HUES64 (cell line): ENCODE results near the gene IL1R2.

Experiments used
- H3K27ac ChIP-seq: 2 replicates; pipeline ENCODE4 v1.7.0; 2013; ENCODE audit warnings: low read depth, low read length, inconsistent platforms
- H3K27me3 ChIP-seq: 2 replicates; pipeline ENCODE4 v1.6.1; 2013; ENCODE audit warnings: mild to moderate bottlenecking, low read length; ENCODE audit not compliant: insufficient read depth
- H3K36me3 ChIP-seq: 2 replicates; pipeline ENCODE4 v1.6.1; 2013; ENCODE audit warnings: mild to moderate bottlenecking, low read length; ENCODE audit not compliant: insufficient read depth
- H3K4me1 ChIP-seq: 2 replicates; pipeline ENCODE4 v1.6.1; 2013; ENCODE audit warnings: mild to moderate bottlenecking, low read length, moderate library complexity; ENCODE audit not compliant: insufficient read depth
- H3K4me3 ChIP-seq: 2 replicates; pipeline ENCODE4 v1.5.1; 2013; ENCODE audit warnings: mild to moderate bottlenecking, low read length, moderate library complexity
- H3K9ac ChIP-seq: 2 replicates; pipeline ENCODE4 v1.6.1; 2013; ENCODE audit warnings: mild to moderate bottlenecking, low read depth, low read length
- H3K9me3 ChIP-seq: 2 replicates; pipeline ENCODE4 v1.6.1; 2013; ENCODE audit warnings: low read depth, low read length; ENCODE audit not compliant: insufficient read depth
- WGBS: fragments of 150-250, 120-280 bp; methylation state at CpG from one replicate; pipeline ENCODE4 v1.1.7; 2013; ENCODE audit warnings: missing lambda C conversion rate; 5-methylcytosine and 5-hydroxymethylcytosine counted together

The IL1R2 gene

DNA sequence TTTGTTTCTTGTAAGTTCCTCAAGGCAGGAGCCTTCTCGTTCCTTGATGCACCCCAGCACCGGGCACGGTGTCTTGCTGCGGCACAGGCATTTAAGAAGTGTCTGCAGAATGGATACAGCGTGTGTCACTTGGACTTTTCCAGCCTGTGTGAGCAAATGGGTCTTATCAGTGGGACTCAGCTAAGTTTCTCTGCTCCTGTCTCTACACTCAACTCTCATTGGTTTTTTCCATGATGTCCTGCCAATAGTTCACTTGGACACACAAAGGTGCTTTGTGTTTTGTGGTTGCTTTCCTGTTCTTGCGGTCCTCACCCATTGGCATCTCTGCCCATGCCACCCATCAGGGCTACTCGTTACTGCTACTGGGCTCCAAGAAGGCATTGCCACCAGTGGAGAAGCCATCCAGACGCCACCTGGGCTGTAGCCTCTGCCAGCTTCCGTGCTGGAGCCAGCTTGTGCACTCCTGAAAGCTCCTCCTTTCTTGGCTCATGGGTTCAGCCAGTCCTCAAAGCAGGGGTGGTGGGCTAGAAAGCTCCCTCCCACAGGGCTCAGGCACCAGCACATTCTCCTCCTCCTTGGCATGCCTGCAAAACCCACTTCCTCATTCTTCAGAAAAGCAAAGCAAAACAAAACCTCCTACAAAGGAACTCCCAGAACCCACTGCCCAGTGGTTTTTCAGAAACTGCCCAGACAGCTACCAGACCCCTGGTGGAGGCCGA, 41.4 kb downstream of the IL1R2 start:
- Histone ChIP-seq H3K9me3 (0 out of 2 replicates have a peak, but pooled peaks cover 2% of the 10 kb centered on the region), H3K27ac (no peak overlapping the region), H3K9ac (no peak overlapping the region), H3K4me3 (no peak overlapping the region), H3K4me1 (peaks cover 5% of the 10 kb centered on the region; the same call in 1 of the 2 replicates), H3K36me3 (no peaks in the 10 kb centered on the region), H3K27me3 (no peaks in the 10 kb centered on the region)
- WGBS, result 93% methylated on average over 10 of the region's 10 CpGs

DNA sequence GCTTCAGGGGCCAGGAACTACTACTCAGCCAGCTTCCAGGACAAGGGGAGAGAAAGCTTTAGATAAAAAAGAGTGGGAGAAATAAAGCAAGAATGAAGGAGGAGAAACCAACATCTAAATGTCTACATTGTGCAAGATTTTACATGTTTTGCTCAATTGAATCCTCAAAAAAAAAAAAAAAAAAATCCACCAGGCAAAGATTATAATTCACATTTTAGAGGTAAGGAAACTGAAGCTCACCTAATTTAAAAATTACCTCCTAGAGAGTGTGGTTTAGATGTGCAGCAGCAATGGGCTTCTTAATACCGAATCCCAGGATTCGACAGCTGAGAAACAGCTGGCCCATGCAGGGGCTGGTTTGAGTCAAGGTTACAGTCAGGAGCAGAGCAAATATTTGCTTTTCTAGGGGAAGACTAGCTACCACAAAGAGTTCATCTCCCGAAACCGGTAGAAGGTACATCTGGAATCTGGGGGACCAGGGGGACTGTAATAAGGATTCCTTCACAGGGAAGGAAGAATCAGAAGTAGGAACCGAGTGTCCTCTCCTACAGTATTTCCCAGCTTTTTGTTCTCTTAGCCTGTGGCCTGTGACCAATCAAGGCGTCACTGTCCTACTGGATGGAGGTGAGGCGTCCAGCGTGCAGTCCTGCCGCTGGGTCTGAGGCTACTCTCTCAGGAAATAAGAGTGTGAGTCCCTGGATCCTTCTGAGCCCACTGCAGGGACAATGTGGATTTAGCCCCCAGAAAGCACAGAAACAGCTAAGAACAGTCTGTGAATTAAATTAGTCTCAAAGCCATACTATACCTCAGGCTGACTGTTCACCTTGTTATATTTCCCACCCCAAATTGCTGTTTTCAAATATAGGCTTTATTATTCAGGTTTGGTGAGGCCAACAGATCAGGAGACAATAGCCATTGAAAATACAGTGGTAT, 42.3 kb downstream of the IL1R2 start:
- no peak overlapping the region for H3K27ac ChIP-seq
- no peaks in the 10 kb centered on the region for H3K27me3 ChIP-seq
- H3K4me3 ChIP-seq, result no peak overlapping the region
- H3K36me3 ChIP-seq, result no peaks in the 10 kb centered on the region
- peaks cover 5% of the 10 kb centered on the region; the same call in 1 of the 2 replicates for H3K4me1 ChIP-seq
- WGBS, result 95% methylated on average over 9 of the region's 9 CpGs
- H3K9ac ChIP-seq, result no peak overlapping the region
- H3K9me3 ChIP-seq, result 0 out of 2 replicates have a peak, but pooled peaks cover 2% of the 10 kb centered on the region

DNA sequence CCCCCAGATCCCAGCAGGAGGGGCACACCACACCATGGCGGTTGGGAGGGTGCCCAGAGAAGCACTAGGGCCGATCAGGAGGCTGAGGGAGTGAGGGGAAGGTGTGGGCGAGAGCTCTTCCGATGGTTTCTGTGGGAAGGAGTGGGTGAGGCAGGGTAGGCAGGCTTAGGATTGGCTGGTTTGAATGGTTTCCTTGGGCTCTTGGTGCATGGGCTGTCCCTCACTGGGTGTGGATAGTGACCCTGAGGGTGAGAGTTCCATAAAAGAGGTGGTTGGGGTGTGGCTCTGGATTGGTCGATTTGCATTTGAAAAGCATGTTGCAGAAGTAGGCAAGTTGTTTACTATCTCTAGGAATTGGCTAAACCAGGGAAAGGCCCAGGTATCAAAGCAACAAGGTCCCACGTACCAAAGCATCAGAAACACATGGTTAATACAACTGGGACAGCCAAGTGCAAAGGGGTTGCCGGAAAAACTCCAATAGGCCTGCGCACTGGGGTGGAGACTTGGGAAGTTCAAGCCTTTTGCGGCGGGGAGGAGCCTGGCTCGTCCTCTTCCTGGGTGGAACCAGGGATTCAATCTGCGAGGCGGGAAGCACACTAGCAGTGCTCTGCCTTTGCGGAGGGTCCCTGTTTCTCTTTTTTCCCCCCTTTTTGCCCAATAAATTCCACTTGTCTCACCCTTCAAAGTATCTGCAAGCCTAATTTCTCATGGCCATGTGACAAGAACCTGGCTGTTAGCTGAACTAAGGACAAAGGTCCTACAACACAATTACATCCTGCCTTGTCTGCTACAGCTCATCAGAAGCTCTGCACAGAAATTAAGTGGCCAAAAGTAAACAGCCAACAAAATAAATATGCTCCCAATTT, 43.2 kb downstream of the IL1R2 start:
- Histone ChIP-seq H3K27me3 (no peaks in the 10 kb centered on the region), H3K27ac (no peak overlapping the region), H3K9ac (no peak overlapping the region), H3K4me1 (peaks cover 5% of the 10 kb centered on the region; the same call in 1 of the 2 replicates), H3K36me3 (no peaks in the 10 kb centered on the region), H3K4me3 (no peak overlapping the region), H3K9me3 (0 out of 2 replicates have a peak, but pooled peaks cover 2% of the 10 kb centered on the region)
- 88% methylated on average over 14 of the region's 14 CpGs for WGBS

DNA sequence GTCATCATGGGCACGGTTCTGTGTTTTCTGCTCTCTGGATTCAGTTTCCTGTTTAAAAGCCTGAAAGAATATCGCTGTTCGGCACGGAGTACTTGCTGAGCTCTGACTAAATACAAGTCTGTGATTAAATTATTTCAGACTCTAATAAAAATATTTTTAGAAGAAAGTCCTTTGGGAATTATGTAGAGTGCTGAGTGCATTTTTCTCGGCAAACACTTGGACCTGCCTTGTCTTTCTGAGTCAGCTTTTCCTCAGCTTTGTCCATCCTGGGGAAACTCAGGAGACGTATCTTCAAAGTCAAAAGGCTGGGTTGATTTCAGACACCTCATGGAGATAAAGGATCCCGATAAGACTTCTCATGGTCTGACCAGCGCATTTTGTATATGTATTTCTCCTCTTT, 45.9 kb downstream of the IL1R2 start:
- Histone ChIP-seq H3K9ac (no peak overlapping the region), H3K9me3 (0 out of 2 replicates have a peak, but pooled peaks cover 2% of the 10 kb centered on the region), H3K27ac (no peak overlapping the region), H3K4me1 (peaks cover 5% of the 10 kb centered on the region; the same call in 1 of the 2 replicates), H3K27me3 (no peaks in the 10 kb centered on the region), H3K4me3 (no peak overlapping the region), H3K36me3 (no peaks in the 10 kb centered on the region)
- 89% methylated on average over 8 of the region's 8 CpGs for whole genome bisulfite sequencing

DNA sequence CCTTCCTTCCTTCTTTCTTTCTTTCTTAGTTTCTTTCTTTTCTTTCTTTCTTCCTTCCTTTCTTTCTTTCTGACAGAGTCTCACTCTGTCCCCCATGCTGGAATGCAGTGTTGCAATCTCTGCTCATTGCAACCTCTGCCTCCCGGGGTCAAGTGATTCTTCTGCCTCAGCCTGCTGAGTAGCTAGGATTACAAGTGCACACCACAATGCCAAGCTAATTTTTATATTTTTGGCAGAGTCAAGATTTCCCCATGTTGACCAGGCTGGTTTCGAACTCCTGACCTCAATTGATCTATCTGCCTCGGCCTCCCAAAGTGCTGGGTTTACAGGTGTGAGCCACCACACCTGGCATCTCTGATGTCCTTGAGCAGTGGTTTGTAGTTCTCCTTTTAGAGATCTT, 48.5 kb downstream of the IL1R2 start:
- no peaks in the 10 kb centered on the region; the same call in 1 of the 2 replicates for H3K4me1 ChIP-seq
- H3K9me3 ChIP-seq, result no peaks in the 10 kb centered on the region
- 96% methylated on average over 3 of the region's 3 CpGs for WGBS

DNA sequence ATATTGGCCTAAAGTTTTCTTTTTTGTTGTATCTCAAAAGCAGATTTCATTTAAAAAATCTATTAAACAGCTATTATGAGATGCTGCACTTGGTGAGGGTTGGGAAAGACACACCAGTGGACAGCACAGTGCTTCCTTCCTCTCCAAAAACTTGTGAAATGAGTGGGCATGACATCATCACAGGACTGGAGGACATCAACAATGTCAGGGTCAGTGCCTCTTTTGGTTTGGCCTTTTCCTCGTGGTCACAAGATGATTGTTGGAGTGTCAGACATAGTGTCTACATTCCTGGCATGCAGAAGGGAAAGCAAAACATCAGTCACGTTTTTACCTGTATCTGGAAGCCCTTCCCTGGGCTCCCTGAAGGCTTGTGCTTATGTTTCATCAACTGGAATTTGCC, 49.6 kb downstream of the IL1R2 start:
- 87% methylated on average over 2 of the region's 2 CpGs for WGBS
- H3K36me3 ChIP-seq, result no peaks in the 10 kb centered on the region
- no peaks in the 10 kb centered on the region for H3K9me3 ChIP-seq
- no peak overlapping the region for H3K27ac ChIP-seq
- no peak overlapping the region for H3K9ac ChIP-seq
- H3K27me3 ChIP-seq, result no peaks in the 10 kb centered on the region
- H3K4me1 ChIP-seq, result no peaks in the 10 kb centered on the region
- no peak overlapping the region for H3K4me3 ChIP-seq

More for the DNA sequence above, 48.5 kb downstream of the IL1R2 start:
- H3K27ac ChIP-seq, result no peak overlapping the region
- no peaks in the 10 kb centered on the region for H3K36me3 ChIP-seq
- no peak overlapping the region for H3K4me3 ChIP-seq
- no peaks in the 10 kb centered on the region for H3K27me3 ChIP-seq
- H3K9ac ChIP-seq, result no peak overlapping the region

DNA sequence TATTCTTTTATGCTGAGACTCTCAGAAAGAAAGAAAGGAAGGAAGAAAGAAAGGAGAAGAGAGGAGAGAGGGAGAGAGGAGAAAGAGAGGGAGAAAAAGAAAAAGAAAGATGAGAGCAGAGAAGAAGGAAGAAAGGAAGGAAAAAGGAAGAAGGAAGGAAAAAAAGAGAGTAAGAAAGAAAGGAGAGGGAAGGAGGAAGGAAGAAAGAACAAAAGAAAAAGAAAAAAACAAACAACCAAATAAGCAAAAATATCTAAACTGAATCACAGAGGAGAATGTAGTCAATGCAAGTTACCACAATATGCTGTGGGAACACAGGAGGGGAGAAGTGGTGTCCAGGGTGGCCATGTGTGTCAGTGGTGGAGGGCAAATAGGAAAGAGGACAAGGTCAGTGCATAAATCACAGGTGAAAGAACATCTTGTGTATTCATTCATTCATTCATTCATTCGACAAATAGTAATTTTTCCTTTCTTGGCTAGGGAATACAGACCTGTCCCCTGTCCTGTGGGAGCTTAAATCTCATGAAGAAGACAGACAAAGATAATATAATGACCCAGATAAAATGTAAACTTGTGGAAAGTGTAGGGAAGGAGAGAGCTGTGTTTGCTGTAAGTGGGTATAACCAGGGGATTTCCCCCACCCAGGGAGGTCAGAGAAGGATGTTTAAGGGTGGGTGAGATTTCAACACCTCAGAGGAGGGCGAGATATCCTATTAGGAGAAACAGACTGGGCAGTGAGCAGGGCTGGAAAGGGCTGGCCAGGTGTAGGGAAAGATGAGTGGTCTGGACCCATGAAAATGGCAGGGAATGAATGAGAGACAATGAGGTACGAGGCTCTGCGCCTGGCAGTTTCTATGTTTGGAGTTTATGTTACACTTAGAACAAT, 50.7 kb downstream of the IL1R2 start:
- Histone ChIP-seq H3K9ac (no peak overlapping the region), H3K36me3 (no peaks in the 10 kb centered on the region), H3K4me1 (no peaks in the 10 kb centered on the region), H3K27ac (no peak overlapping the region), H3K9me3 (no peaks in the 10 kb centered on the region), H3K4me3 (no peak overlapping the region), H3K27me3 (no peaks in the 10 kb centered on the region)
- 91% methylated on average over 4 of the region's 4 CpGs for WGBS

DNA sequence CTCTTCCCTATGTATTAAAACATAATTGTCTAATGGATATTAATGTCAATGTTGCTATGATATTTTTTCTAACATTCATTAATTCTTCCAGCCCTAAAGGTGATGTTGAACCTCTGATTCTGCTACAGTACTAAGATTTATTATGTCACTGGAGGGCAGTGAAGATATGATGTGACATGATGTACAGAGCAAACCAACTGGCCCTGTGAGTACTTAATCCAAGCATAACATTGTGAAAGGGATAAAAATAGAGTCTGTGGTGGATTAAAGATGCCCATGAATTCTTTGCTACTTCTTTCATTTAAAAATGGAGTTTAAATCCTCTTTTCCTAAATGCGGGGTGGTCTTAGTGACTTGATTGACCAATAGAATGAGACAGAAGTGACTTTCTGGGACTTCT, 51.8 kb downstream of the IL1R2 start:
- H3K4me3 ChIP-seq, result no peak overlapping the region
- H3K9ac ChIP-seq, result no peak overlapping the region
- H3K4me1 ChIP-seq, result no peaks in the 10 kb centered on the region
- no peaks in the 10 kb centered on the region for H3K9me3 ChIP-seq
- H3K27ac ChIP-seq, result no peak overlapping the region
- H3K36me3 ChIP-seq, result no peaks in the 10 kb centered on the region
- H3K27me3 ChIP-seq, result no peaks in the 10 kb centered on the region
- WGBS, result 91% methylated on average over 1 of the region's 1 CpG

DNA sequence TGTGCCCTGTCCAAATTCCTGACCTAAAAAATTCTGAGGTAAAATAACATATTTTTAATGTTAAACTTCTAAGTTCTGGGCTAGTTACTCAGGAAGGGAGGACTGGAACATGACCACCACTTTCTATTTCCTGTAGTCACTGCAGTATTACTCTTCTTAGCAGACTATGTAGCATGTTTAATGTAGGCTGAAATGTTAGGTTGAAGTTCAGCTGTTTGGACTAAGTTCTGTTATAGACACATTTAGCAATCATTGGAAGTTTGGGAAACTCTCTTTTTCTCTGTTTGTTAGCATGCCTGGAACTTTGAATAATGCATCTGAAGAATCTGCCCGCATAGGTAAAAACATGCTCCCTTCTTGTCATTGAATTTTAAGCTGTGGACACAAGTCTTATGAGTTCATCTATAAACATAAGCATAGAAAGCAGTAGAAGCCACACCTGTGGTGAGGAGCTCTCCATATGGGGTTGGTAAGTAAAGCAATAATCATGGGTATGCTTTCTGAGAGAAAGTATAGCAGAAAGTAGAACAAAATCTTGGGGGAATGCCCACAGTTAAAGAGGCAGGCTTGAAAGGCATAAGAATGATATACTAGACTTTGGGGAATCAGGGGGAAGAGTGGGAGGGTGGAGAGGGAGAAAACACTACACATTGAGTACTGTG, 52.6 kb downstream of the IL1R2 start:
- Histone ChIP-seq H3K27ac (no peak overlapping the region), H3K4me1 (no peaks in the 10 kb centered on the region), H3K9ac (no peak overlapping the region), H3K4me3 (no peak overlapping the region), H3K36me3 (no peaks in the 10 kb centered on the region), H3K9me3 (no peaks in the 10 kb centered on the region), H3K27me3 (no peaks in the 10 kb centered on the region)
- WGBS, result 100% methylated on average over 1 of the region's 1 CpG
